Activated CD8-positive, alpha-beta memory T cell treated with anti-CD3 and anti-CD28 coated beads for 1 hour (primary cell): ENCODE results near the gene SNED1.

Source experiments
- DNase-seq, 2 donors: peaks; one replicate each; pipeline ENCODE4 v3.0.0-alpha.2; 2020; ENCODE audit warnings: low read depth in 1 of 2; ENCODE audit errors: extremely low read depth in 1 of 2

Gene SNED1

DNA sequence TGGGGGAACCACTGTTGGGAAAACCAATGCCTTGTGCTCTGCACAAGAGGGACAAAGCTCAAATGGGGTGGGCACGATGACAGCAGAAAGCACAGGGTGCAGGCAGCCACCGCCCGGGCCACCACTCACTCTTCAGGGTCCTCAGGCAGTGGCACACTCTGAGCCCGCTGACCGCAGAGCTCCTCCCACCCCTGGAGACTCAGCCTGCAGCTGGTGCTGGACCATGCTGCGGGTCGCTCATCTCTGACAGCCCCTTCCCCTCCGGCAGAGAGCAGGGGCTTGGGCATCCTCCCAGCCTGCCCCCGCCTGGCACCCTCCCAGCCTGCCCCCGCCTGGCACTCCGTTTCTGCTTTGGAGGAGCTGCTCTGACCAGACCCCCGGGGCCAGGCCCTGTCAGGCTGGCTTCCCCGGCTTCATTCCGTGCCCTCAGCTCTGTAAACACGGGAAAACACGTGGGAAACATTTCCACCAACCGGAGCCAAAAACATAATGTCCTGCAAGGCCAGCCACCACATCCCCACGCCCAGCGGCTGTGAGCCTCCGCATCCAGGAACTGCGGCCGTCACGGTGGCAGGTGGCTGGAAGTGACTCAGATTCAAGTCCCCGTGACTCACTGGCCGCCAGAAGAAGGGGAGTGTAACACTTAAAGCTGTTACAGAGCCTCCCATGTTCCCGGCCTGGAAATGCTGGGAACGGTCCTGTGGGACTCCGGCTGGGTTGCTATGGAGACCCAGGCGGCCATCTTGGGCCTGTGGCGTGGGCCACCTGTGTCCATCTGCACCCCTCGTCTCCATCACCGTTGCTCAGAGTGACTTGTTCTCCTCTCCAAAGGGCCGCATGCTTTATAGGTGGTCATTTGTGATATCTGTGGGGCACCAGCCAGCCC is 6.8 kb upstream of the SNED1 start:
- DNase-seq = no peak

DNA sequence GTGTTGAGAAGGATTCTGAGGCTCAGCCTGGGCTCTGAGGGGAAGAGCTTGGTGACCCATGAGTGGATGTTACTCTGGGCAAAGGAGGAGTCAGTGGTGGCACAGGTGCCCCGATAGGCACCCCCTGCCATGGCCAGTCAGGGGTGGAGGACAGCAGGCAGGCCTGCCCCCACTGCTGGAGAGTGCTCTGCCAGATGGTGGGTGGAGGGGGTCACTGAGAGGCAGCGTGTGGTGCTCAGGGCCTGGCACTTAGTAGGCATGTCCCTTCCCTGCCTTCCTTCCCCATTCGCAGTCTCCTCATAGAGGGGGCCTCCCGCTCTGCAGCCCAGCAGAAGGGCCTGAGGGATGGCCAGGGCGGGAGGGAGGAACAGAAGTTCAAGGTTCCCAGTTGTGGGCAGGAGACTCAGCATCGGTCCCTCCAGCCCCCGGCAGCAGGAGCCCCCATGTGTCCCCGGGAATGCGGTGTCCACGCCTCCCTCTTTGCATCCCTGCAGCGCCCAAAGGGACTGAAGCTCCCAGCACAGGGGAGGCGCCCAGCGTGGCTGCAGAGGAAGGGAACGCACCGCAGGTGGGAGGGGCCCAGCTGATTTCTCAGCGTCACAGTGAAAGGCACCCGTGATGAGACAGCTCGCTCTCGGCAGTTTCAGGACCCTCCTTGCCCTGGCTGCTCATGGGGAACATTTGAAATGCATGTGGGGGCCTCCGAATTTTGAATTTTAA is 5.7 kb upstream of the SNED1 start:
- no peak for DNase-seq

DNA sequence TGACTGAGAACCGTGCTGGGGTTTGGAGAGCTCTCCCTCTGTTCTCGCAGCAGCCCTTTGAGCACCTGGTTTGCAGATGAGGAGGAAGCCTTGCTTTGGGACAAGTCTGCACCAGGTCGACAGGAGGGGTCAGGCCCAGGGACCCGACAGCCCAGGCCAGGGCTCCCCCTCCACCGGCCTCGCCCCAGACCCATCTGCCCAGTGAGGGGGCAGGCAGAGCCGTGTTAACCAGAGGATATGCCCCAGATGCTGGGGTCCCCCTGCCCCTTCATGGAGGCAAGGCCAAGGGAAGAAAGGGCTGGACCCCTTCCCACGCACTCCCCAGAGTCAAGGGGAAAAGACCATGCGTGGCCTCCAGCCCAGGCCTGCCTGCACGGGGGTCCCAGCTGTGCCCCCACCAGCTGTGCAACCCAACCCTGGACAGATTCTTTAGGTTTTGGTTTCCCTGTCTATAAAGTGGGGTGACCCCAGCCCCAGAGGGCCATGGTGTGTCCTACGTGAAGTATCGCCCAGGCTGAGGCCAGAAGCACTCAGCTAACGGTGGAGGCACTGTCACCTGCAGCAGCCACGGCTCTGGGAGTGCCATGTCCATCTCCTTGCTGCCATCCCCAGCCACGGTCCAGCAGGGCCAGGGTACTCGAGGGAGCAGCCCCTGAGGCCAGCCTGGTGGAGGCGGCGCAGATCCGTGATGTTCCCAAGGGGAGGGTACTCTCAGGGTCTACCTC is 4.8 kb upstream of the SNED1 start:
- DNase-seq = no peak

DNA sequence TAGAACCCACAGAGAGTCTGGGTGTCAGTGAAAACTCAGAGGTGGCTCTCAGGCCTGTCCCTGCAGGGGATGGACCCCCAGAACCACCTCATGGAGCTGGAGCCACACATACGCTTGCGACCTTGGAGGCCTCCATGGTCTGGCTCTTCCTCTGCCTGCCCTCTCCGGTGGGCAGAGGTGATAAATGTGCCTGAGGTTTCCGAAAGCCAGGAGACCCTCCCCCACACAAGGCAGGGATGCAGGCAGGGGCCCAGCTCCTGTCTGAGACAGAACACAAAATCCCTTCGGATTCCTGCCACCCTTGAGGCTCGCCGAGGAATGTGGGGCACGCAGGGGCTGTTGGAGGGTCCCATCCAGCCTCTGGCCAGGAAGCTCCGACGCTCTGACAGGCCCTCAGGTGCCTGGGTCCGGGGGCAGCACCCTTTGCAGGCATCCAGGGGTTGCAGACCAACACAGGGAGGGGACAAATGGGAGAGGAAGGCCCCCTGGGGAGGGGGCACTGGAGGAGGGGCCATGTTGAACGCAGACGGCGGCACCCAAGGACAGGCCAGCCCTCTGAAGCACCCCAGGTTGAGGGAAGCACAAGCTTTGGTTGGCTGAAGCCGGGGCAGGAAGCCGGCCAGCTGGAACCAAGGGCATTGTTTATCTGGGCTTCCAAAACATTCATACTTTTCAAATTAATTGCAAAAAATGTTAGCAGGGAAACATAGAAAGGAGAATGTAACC is 4.1 kb upstream of the SNED1 start:
- DNase-seq = no peak

DNA sequence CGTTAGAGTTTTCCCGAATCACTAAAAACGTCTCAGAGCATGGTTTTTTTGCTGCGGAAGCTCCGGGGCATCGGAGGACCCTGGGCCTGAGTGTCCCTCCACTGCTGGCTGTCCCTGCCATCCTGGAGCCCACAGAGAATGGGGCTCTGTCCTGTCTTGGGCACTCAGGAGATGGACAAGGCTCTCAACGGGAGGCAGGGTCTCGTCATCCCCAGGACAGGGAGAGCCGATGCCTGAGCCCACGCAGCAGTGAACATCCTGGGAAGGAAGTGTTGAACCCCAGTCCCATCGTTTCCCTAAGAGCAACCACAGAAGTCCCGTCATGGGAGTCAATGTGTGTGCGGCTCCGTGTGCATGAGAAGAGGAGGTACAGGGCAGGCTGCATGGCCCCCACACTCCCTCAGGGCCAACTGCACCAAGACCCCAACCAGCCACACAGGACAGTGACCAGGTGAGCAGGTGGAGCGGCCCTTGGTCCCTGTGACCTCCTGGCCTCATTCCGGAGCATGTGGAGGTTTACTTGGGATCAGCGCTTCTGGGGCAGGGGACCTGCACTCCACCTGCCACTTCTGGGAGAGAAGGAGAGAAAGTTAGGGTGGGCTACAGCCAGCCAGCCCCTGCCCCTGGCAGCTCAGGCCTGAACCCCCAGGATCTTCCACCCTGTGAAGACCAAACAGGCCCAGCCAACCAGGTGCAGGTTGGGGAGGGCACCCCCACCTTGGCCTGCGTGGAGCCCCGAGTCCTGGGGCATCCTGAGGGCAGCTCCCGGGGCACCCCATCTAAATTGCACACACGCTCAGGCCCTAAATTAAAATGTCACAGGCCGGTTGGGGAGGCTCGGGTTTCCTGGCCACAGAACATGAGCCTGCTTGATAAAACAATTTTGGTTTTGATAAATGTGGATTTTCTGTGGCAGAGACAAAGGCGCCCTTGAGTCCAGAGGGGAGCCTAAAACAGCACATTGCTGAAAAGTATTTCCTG is 3.1 kb upstream of the SNED1 start:
- DNase-seq = no peak

DNA sequence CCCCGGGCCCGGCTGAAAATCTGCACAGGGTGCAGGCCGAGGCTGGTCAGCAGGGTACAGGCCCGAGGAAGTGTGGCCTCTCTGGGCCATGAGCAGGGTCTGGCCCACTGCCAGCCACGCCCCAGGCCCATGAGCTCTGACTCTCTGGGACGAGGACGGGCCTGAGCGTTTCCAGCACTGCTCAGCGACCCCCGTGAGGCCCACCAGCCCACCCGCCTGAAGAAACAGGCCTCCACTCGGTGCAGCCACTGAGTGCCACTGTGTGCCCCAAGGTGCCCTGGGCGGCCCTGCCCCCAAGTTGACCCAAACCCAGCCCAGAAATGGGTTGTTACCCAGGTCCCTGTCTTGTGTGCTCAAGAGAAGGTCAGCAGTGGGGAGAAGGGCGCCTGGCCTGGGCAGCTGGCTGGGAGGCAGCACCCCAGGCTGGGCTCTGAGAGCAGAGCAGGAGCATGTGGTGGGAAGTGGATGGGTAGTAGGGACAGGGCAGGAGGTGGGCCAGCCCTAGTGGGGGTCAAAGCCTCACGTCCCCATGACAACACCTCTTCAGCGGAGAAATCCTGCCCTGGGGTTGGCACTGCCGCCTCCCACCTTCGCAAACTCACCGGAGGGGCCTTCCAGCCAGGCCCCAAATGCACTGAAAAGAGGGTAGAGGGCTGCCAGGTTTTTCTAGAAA is 2.1 kb upstream of the SNED1 start:
- DNase-seq = no peak

DNA sequence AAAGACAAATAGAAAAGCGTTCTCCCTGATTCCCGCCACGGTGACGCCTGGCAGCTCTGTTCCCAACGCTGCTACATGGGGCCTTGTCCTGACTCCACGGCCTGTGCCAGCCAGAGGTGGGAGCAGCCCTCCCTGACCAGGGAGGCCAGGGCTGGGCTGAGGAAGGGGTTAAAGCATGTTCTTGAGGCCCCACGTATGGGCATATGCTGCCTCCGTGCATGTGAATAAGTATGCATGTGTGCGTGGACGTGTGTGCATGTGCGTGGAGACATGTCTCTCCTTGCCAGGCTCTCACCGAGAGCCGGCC is 1.6 kb upstream of the SNED1 start:
- no peak for DNase-seq

DNA sequence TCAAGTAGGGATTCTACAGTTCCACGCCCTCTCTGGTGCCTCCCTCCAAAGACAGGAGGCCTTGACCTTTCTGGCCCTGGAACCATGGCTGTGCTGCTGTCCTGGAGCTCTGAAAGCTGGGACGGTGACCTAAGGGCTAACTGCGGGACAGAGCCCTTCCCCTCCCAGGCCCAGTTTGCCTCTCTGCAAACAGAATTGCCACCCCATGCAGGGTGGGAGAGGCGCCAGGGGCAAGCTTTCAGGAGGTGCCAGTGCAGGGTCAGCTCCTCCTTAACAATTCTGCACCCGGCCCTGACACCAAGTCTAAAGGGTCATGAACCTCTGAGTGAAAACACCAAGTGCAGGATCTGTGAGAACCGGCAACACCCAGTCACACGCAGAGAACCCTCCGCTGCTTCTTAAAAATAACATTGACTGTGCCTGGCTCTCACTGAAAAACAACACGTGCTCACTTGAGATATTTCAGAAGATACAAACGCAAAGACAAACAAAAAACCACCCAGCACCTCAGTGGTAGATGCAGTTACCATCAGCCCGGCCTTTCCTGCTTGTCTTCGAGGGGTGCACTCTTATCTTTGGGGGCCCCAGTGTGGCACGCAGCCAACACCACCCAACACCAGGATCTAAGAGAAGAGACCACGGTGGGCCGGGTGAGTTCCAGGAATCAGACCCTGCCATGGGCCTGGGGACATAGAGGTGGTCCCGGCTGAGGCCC is 1.1 kb upstream of the SNED1 start:
- DNase-seq = no peak

DNA sequence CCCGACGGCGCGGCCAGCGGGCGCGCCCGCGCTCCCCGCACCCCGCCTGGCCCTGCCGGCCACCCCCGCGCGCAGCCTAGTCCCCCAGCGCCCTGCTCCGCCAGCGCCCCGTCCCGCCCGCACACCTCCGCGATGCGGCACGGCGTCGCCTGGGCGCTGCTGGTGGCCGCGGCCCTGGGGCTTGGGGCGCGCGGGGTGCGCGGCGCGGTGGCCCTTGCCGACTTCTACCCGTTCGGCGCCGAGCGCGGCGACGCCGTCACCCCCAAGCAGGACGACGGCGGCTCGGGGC is 232 bp downstream of the SNED1 start:
- no peak for DNase-seq

DNA sequence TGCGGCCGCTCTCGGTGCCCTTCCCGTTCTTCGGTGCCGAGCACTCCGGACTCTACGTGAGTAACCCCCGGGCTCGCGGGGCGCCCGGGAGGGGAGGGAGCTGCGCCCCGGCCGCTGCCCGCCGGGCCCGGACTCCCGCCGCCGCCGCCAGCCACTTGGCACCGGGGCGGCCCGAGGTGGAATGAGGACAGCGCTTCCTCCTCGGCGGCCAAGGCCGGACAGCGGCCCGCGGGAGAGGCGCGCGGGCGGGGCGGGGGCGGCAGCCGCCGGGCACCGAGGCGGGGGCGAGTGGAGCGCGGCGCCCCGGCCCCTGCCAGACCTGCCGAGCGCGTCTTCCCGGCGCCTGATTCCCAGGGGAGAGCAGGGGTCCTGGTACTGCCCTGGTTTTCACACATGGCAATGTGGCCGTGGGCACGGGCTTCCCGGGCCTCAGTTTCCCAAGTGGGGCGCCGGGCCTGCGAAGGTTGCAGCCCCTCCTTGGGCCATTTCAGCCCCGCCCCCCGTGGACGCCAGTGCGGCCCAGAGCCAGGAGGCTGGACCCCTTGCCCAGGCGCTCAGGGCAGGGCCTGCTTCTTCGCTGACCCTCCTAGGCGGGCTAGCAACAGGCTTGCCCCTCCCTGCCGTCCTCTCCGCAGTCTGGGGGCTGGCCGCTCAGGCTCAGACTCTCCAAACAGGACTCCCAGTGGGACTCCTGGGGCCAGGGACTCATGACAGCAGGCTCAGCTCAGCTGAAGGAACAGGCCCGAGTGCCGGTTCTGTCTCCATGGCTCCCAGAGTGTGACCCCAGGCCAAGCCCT is 775 bp downstream of the SNED1 start:
- DNase-seq = no peak

DNA sequence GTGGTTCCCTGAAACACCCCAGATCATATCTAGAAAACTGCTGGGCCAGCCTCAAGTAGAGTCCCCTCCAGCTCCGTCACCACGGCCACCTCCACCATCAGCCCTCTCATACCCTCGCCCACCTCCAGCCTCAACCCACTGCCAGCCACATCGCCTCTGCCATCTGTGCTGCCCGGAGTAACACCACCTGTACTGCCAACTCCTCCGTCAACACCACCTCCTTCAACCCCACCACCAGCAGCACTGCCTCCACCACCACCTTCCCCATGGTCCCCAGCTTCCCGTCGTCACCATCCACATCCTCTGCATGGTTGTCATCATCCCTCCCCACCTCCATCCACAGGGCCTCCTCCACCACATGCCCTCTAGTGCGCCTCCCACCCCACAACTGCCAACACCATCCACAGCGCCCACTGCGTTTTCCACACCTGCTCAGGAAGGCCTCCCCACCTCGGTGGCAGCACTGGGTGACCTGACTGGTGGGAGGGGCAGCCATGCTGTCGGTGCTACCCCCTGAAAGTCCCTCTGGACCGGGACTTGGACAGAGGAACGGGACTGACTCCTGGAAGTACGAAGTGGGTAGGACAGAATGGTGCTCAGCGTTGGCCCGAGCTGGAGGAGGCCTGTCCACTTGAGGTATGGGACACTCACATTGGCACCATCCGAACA is 1.6 kb downstream of the SNED1 start:
- DNase-seq = no peak

DNA sequence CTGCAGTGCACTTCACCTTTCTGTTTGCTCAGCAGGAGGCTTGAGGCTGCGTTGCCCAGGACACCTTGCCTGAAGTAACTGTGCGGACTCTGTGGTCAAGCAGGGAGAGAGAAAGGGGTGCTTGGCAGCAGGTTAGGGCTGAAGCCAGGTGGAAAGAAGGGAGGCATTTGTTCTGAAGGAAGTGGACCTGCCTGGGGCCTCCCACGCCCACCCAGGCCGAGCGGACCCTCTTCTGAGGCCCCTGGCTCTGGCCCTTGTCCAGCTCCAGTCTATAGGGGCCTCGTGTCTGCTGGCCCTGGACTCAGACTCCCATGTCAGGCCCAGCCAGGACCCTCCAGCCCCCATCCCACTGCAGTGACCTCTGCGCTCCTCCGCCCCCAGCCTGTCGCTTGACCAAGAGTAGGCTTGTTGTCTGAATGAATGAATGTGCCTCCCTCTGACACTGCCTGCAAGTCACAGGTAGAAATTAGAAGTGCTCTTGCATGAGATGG is 2.5 kb downstream of the SNED1 start:
- no peak for DNase-seq

DNA sequence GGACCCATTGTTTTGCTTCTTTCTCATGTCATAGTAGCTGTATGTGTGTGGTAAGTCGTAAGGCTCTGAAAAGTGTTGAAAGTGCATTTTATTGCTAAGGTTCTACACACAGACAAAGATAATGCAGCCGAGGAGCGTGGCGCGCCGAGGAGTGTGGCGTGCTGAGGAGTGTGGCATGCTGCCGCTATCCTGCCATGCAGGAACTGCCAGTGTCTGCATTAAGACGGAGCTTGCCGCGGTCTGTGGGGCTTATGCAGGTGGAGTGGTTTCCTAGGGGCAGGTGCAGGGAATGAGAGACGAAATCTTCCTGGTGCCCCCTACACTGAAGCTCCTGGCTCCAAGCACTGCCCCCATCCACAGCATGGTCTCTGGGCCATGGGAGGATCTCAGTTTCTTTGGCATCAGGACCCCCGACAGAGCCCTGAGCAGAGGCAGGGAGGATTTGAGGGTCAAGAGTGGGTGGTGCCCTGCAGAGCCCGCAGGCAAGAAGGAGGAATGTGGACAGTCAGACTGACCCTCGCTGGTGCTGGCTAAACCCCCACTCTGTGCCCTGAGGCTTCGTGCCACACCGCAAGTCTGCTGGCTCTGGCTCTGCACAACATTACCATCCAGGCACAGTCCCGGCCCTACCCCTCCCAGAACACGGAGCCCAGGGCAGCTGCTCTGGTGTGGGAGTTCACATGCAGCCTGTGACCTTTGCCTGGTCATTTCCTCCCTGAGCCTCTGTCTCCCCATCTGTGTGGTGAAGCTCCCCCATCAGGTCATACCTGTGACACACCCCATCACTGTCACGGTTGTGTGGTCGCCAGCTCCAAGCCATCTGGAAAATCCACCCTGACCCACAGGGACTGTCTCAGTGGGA is 3.2 kb downstream of the SNED1 start:
- no peak for DNase-seq

DNA sequence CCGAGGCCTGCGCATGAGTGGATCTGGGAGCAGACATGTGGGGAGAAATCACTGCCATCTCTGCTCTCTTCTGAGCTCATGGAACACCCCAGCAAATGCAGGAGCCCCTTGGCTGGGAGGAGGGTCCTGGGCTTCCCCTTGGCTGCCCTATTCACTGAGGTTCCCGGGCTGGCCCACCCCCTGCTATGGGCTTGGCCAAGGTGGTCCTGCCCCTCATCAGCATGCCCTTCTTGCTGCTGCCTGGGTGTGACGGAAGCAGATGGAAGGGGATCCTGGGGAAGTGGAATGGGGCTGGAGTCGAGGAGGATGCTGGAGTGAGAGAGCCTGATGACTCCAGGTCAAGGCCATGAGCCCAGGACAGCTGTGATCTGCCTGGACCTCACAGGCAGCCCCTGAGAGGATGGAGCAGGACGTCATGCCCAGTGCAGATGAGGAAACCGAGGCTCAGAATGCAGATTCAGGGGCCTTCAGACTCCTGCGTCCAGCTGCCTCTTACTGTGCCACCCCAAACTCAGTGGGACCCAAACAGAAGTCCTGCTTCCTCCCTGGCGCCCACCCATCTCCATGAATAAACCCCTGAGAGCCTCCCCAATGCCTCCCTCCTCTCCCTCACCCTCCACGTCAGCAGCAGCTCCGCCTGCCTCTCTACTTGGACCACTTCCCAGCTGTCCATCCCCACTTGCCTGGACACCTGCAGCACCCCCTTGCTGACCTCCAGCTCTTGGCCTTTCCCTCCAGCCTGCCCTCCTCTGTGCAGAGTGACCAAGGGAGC is 4.0 kb downstream of the SNED1 start:
- no peak for DNase-seq

DNA sequence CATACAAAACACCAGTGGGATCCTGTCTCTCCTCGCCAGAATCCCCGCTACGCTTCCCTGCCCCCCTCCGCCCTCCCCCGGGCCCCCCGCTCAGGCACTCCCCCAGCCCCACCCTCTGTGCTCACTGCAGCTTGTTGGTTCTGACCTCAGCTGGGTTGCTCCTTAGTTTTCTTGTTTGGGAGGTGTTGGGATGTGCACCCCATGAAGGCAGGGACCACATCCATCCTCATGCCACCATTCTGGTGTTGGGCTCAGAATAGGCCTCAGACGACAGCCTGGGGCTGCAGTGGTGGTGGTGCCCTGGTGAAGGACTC is 4.6 kb downstream of the SNED1 start:
- no peak for DNase-seq

DNA sequence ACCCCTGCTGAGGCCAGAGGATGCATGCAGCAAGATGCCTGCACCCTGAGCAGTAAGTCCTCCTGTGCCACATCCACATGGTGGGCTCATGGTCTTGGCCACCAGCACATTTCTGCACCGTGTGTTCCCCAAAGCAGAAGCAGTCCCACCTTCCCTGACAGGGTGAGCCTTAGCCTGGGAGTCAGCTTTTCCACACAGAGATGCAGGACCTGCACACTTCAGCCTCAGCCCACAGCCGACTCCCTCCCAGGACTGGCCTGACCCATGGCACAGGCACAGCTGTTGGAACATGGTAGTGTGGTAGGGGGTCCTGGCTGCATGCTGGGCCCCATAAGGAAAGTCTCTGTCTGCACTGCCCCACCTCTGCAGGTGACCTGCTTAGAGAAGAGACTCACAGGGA is 5.0 kb downstream of the SNED1 start:
- DNase-seq = no peak
